Psoas muscle (tissue), 8 donors: ENCODE data around the gene FKBP8. TPM values are rescaled to one million over a fixed set of nuclear protein-coding genes. Genes with fewer than 3 reads are reported as not detected.

Experiments
- ATAC-seq, 4 donors: fragments of 200-7000 bp; cut with Tn5 transposase; one replicate each; pipeline ENCODE4 v1.9.1; 2020; ENCODE audit warnings: moderate library complexity in 3 of 4, mild to moderate bottlenecking in 2 of 4
- DNase-seq, 2 donors: peaks; one replicate each; pipeline ENCODE4 v3.0.0-alpha.2; 2020
- H3K27ac ChIP-seq: fragments of 200-600 bp; one replicate; pipeline ENCODE4 v1.8.0; 2022
- H3K27me3 ChIP-seq, 3 donors: fragments of 200-600 bp in 1 of 3; one replicate each; pipeline versions ENCODE4 v1.6.1 to v1.8.0; 2013 to 2022; ENCODE audit warnings: low read length in 2 of 3, mild to moderate bottlenecking in 2 of 3, moderate library complexity in 1 of 3; ENCODE audit not compliant: insufficient read depth in 3 of 3
- H3K36me3 ChIP-seq, 2 donors: fragments of 200-600 bp in 1 of 2; one replicate each; pipeline versions ENCODE4 v1.6.1 to v1.8.0; 2013 to 2022; ENCODE audit warnings: low read depth in 1 of 2, mild to moderate bottlenecking in 1 of 2, moderate library complexity in 1 of 2; ENCODE audit not compliant: insufficient read depth in 1 of 2
- H3K4me1 ChIP-seq: fragments of 200-600 bp; one replicate; pipeline ENCODE4 v1.8.0; 2022
- H3K4me3 ChIP-seq: fragments of 200-600 bp; one replicate; pipeline ENCODE4 v1.8.0; 2022; ENCODE audit warnings: mild to moderate bottlenecking
- H3K9me3 ChIP-seq: fragments of 200-600 bp; one replicate; pipeline ENCODE4 v1.8.0; 2022
- CTCF ChIP-seq: fragments of 200-600 bp; IDR thresholded peaks from one replicate; pipeline ENCODE4 v1.8.0; 2022; ENCODE audit warnings: antibody characterized with exemption
- WGBS, 3 donors: extraction: QIAGEN DNeasy Blood & Tissue Kit; methylation state at CpG; one replicate each; pipeline versions ENCODE4 v1.1.6 to v1.1.7; 2013; 5-methylcytosine and 5-hydroxymethylcytosine counted together
- intact Hi-C, 2 donors: fragments of 100-400 bp; cut with DNase I; formaldehyde crosslinking; loops; one replicate each; pipeline versions ENCODE4 v1.11.0 to v1.14.2; 2022
- polyA plus RNA-seq, 3 donors: library from polyadenylated mRNA; stranded (reverse); fragments of 200-250 nt; gene quantifications; one replicate each; pipeline ENCODE4 v1.2.3, GENCODE V29; 2013
- total RNA-seq, 4 donors: library from RNA; stranded (reverse); fragmentation: NEBNext Ultra II Directional in 2 of 4; extraction: Animal tissue kit (Norgen Biotek cat#: 25700) in 2 of 4; gene quantifications; one replicate each; pipeline versions ENCODE4 v1.2.1 to v1.2.4, GENCODE V29; 2021 to 2023
- donor health status: healthy with polysubstance abuse.
- donor health status: DM: no; HTN: no; CAD: no; lungs with moderate emphysema.
- donor health status: Bipolar disorder and iron deficiency.
- donor health status: healthy.
- donor health status: DM: yes; HTN: yes; CAD: no.
- donor health status: DM: no; HTN: no; CAD: no.
- donor health status: DM: no; HTN: no; CAD: no.
- donor health status: DM: yes; HTN: yes; CAD: no.

The FKBP8 gene
- total and polyA plus RNA-seq, 7 donors = 92.8 to 143 (median 130) TPM

- Histone ChIP-seq H3K4me1 (peaks cover 18% of the 10 kb centered on the region), H3K27me3 (no peaks in the 10 kb centered on the region), H3K36me3 (peaks cover 5 to 51% of the 10 kb centered on the region in 2 donors), H3K4me3 (no peak overlapping the region), H3K27ac (peak overlapping the region; percentile 93), H3K9me3 (no peaks in the 10 kb centered on the region)
- WGBS, 3 donors = 53 to 58% (median 57%) methylated on average over 14 of the region's 14 CpGs
- intact Hi-C loops = no loop called here
- no peak for TF ChIP-seq CTCF
- DNase-seq (peak; percentile 40 to 66), ATAC-seq (no peak)
These were observed 18.7 kb upstream of the FKBP8 start for GRCh38 chr19:18562086-18562485.

- WGBS, 3 donors = 48 to 68% (median 59%) methylated on average over 5 of the region's 5 CpGs
- Histone ChIP-seq H3K9me3 (no peaks in the 10 kb centered on the region), H3K4me1 (peaks cover 18% of the 10 kb centered on the region), H3K27ac (peak overlapping the region; percentile 93), H3K36me3 (peaks cover 3 to 27% of the 10 kb centered on the region in 2 donors), H3K4me3 (no peak overlapping the region), H3K27me3 (no peaks in the 10 kb centered on the region)
- intact Hi-C loops = loop anchor here (5.0 kb wide), 3 partner anchors 37 to 107 kb away; partner anchors contain the start of gene ELL (in 2 of the 2)
- ATAC-seq (no peak), DNase-seq (no peak)
- TF ChIP-seq CTCF = no peak
These were observed 16.3 kb upstream of the FKBP8 start for GRCh38 chr19:18559685-18560084.

GRCh38 chr19:18558604-18559003 lies 15.2 kb upstream of the FKBP8 start:
- intact Hi-C loops = loop anchor here (5.0 kb wide), 3 partner anchors 36 to 106 kb away; partner anchors contain the start of gene ELL (in 2 of the 2)

GRCh38 chr19:18558202-18558555 lies 14.8 kb upstream of the FKBP8 start:
- intact Hi-C loops = loop anchor here (5.0 kb wide), 3 partner anchors 36 to 106 kb away; partner anchors contain the start of gene ELL (in 2 of the 2)
- peak overlapping the region; percentile 88 for H3K4me3 ChIP-seq
- DNase-seq (no peak), ATAC-seq (peak in 3 of 4 donors; percentile 4 to 12 (median 7))
- TF ChIP-seq CTCF = no peak
- H3K4me1 ChIP-seq = peaks cover 18% of the 10 kb centered on the region
- H3K36me3 ChIP-seq = peaks cover 0 to 12% of the 10 kb centered on the region in 2 donors
- no peaks in the 10 kb centered on the region for H3K9me3 ChIP-seq
- peak overlapping the region; percentile 93 for H3K27ac ChIP-seq
- 6 to 9% (median 6%) methylated on average over 11 of the region's 11 CpGs for WGBS, 3 donors
- no peaks in the 10 kb centered on the region for H3K27me3 ChIP-seq

More at GRCh38 chr19:18558604-18559003, 15.2 kb upstream of the FKBP8 start:
- Histone ChIP-seq H3K27ac (peak overlapping the region; percentile 93), H3K4me1 (peaks cover 18% of the 10 kb centered on the region), H3K9me3 (no peaks in the 10 kb centered on the region), H3K36me3 (peaks cover 0 to 16% of the 10 kb centered on the region in 2 donors), H3K27me3 (no peaks in the 10 kb centered on the region), H3K4me3 (peak overlapping the region; percentile 88)
- ATAC-seq = no peak
- 46 to 66% (median 48%) methylated on average over 3 of the region's 3 CpGs for WGBS, 3 donors
- no peak for DNase-seq
- TF ChIP-seq CTCF = no peak
